HG02943 (cell line): Measurements from ENCODE around the gene GOSR2.
"Not testable (repeated sequence)": the region's sequence is repeated elsewhere in the genome, so short reads cannot be mapped to it uniquely, and the experiment has no call there.

Experiments used
- ATAC-seq: cut with Tn5 transposase; IDR thresholded peaks from one replicate; pipeline ENCODE4 v1.9.1; 2021; ENCODE audit warnings: mild to moderate bottlenecking, low read depth, moderate library complexity; ENCODE audit not compliant: unreplicated experiment

GOSR2 gene

GRCh38 chr17:46928467-46929261 lies 5.7 kb downstream of the GOSR2 start:
- no peak for ATAC-seq

- no peak for ATAC-seq
Measured at GRCh38 chr17:46929413-46929812, 6.5 kb downstream of the GOSR2 start.

DNA sequence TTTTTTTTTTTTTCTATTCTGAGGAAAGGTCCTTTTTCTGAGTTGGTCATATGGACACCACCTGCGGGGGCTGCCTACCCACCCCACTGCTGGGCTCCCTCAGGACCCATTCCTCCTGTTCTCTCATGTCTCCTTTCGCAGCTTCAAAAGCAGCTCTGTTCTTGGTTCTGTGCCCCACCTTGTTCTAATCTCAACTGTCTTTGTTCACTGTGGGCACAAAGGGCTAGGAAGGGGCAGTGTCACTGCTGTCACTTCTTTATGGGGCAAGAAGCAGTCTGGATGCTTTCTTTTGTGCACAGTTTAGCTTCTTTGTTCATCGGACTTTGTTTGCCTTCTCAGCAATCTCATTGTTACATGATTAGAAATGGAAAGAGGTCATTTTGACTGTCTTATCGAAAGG lies 7.1 kb downstream of the GOSR2 start:
- no peak for ATAC-seq

DNA sequence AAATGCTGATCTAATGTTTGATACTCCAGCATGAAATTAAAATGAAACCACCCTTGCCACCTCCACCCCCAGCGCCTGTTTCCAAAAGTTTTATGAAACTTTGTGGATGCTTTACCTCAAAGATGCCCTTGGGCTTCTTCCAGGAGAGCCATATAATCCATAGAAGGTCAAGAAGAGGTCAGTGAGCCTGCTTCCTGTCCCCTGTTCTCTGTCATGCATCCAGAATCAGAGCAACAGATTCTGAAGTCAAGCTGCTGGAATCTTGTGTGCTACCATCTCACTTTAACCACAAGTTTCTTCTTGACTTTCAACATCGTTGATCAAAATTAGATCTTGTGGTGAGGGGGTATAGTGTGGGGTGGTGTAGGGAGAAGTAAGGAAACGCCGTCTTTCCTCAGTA lies 8.6 kb downstream of the GOSR2 start:
- no peak for ATAC-seq

- ATAC-seq: no peak
Measured at GRCh38 chr17:46935658-46936266, 12.8 kb downstream of the GOSR2 start.

GRCh38 chr17:46940692-46941404 lies 17.9 kb downstream of the GOSR2 start:
- ATAC-seq: no peak

GRCh38 chr17:46942441-46943217 lies 19.7 kb downstream of the GOSR2 start:
- no peak for ATAC-seq

GRCh38 chr17:46943218-46943500 lies 20.2 kb downstream of the GOSR2 start:
- no peak for ATAC-seq

DNA sequence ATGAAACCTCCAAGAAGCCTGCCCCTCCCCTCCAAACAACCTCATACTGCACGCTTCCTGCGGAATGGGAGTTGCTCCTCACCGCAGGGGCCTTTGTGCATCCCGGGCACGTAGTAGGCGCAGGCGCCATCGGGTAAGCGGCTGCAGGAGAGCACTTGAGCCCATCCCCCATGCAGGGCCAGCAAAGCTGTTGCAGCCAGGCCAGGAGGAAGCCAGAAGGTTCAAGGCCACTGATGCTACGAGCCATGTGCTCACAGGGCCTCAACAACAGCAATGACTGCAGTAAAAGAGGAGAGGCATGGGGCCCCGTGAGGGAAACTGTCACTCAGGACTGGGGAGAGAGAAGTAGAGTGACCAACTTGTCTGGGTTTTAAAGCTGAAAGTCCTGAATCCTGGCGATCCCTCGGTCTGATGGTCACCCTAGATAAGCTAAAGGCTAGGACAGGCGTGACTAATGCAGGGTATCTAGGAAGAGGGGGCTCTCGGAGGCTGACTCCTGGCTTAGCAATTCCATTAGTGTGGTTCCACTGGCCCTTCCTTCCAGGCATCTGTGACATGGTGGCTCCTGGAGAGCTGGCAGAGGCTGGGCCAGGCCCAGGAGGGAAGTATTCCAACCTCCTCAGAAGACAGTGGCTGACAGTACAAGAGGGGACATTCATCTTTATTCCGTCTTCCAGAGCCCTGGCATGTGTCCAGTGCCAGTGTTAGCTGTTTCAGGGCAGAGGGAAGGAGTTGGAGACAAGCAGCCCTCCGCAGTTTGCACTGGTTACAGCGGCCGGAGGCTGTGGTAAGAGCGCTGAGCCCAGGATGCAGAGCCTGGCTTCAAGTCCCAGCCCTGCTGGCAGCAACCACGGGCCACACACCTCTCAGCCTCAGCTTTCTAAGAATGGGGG lies 20.8 kb downstream of the GOSR2 start:
- no peak for ATAC-seq

- ATAC-seq: no peak
Measured at GRCh38 chr17:46944931-46945330, 22.0 kb downstream of the GOSR2 start.

DNA sequence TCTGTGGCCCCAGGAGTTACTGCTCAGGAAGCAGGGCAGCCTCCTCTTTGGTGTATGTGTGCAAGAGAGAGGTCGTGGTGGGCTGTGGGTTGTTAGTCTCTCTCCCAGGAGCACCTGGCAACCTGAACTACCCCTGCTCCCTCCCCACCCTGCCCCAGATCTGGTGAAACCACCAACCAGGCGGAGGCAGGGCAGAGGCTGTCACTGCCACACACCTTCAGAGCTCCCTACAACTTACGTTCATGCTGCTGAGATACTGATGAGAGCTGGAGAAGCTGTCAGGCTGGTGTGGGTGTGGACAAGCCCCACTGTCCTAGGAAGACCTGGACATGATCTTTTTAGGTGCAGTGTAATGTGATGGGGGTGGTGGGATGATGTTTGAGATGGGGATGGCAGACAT lies 24.3 kb downstream of the GOSR2 start:
- ATAC-seq: no peak

DNA sequence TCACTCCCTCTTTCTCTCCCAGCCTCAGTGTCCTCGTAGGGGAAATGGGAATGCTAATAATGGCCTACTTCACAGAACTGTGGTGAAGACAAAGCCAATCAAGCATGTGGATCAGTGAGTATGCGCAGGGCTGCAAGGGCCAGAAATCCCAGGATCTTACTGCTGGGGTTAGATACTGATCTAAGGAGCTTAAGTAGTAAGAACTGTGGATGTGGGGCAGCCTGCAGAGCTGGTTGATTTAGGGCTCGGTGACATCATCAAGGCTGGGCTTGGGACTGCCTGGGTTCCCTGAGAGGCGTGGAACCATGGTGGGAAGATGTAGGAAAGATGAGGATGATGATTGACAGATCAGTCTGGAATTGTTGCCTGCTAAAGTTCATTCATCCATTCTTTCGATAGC lies 25.6 kb downstream of the GOSR2 start:
- no peak for ATAC-seq

- ATAC-seq: no peak
Measured at GRCh38 chr17:46949291-46950174, 26.6 kb downstream of the GOSR2 start.

GRCh38 chr17:46950342-46950996 lies 27.5 kb downstream of the GOSR2 start:
- ATAC-seq: no peak

DNA sequence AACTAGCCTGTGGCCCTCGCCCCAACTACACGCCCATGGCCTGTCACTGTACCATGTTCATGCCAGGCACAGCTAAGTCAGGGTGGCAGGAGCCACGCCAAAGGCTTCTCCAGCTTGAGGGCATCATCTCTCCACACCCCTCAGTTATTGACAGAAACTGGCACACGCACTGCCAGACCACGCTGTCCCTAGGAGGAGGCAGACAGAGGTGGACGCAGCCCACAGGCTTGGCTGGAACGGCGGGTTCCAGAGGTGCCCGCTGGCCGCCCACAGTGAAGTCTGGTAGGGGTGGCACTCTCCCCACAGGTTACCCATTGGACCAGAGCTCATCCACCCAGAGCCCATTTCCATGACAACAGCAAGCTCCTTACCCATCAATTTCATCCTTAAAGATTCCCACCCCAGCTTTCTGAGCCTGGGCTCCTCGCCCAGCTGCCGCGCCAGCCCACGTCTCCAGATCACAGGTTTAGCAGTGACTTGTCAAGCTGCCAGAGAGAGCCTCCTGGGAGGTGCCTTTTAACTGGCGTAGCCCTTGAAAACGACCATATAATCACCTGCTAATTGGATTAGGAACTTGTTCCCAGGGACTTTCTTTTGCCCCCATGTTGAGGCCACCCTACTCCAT lies 28.1 kb downstream of the GOSR2 start:
- ATAC-seq: no peak

DNA sequence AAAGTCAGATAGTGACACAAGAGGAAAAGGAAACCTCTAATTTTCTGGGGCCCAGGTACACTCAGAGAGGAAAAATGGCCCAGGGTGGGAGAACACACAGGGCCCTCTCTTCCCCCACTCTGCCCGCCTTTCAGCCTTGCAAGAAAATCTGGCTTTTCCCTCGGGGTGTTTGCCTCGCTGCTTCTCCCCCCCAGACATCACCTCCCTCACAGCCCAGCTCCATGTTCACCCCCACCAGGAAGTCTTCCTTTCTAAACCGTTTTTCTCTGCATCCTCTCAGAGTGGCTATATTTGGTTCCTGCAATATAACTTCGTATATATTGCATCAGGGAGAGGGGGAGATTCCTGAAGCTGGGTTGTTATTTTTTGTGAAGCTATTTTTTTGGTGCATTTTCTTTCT lies 28.7 kb downstream of the GOSR2 start:
- ATAC-seq: no peak

DNA sequence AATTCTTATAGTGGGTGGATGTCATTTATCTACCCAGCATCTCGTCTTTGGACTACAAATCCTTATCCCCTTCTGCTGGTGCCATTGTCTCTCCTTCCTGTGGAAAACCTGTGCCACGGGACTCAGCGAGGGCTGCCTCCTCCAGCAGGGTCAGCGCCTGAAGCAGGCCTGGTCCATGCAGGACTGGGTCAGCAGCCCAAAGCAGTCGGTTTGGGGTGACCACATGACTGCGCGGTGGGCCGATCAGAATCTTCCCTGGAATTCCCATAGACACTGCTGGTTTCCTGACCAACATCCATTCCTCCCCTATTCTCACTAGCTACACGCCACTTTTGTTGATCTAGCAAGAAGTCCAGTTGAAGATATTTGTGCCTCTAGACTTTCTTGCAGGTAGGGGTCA lies 29.2 kb downstream of the GOSR2 start:
- ATAC-seq: no peak

DNA sequence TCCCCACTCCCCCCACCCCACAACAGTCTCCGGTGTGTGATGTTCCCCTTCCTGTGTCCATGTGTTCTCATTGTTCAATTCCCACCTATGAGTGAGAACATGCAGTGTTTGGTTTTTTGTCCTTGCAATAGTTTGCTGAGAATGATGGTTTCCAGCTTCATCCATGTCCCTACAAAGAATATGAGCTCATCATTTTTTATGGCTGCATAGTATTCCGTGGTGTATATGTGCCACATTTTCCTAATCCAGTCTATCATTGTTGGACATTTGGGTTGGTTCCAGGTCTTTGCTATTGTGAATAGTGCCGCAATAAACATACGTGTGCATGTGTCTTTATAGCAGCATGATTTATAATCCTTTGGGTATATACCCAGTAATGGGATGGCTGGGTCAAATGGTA lies 30.2 kb downstream of the GOSR2 start:
- ATAC-seq: not testable (repeated sequence)
